T-cell (primary cell): ENCODE data around the gene FRG2C. TPM values are rescaled to one million over a fixed set of nuclear protein-coding genes. Genes with fewer than 3 reads are reported as not detected.
"Not testable (repeated sequence)": the region's sequence is repeated elsewhere in the genome, so short reads cannot be mapped to it uniquely, and the experiment has no call there.

ENCODE experiments used
- ATAC-seq, 4 experiments: fragments of 200-7000 bp in 3 of 4; fragments of 150-1000 bp in 1 of 4; cut with Tn5 transposase; replicated peaks in 1 of 4; 1 replicate in 3 of 4; 2 replicates in 1 of 4; pipeline ENCODE4 v1.10.0; 2021; ENCODE audit warnings: moderate library complexity in 3 of 4, mild to moderate bottlenecking in 2 of 4, moderate number of reproducible peaks in 1 of 4
- CTCF ChIA-PET, 2 donors: fragments of 300-600 bp; sonication (Branson Sonifier 250); formaldehyde crosslinking; loops; one replicate each; lab custom pipeline; 2022; ENCODE audit warnings: antibody characterized with exemption in 2 of 2; lab: Charles Lee
- POLR2A ChIA-PET, 2 donors: fragments of 300-600 bp; sonication (Branson Sonifier 250); formaldehyde crosslinking; loops; one replicate each; lab custom pipeline; 2022; ENCODE audit warnings: antibody characterized with exemption in 2 of 2; lab: Charles Lee
- DNase-seq, 35 experiments: peaks; one replicate each; pipeline versions ENCODE4 v3.0.0 to v3.0.0-alpha.2; 2013 to 2023
- H3K27ac ChIP-seq: one replicate; pipeline ENCODE4 v1.5.1; 2013; ENCODE audit warnings: low read length
- H3K27me3 ChIP-seq, 2 experiments: replicated peaks in 1 of 2; 1 replicate in 1 of 2; 2 replicates in 1 of 2; pipeline versions ENCODE4 v1.6.1 to v1.7.0; 2013; ENCODE audit warnings: low read length in 1 of 2, mixed read lengths in 1 of 2; ENCODE audit not compliant: control insufficient read depth in 2 of 2, insufficient read depth in 2 of 2; ENCODE audit errors: extremely low read depth in 1 of 2
- H3K36me3 ChIP-seq, 2 donors: 1 replicate in 1 of 2; 2 replicates in 1 of 2; pipeline versions ENCODE4 v1.6.1 to v1.7.0; 2013; ENCODE audit warnings: low read length in 1 of 2; ENCODE audit not compliant: control insufficient read depth in 2 of 2, insufficient read depth in 1 of 2; ENCODE audit errors: extremely low read depth in 1 of 2
- H3K4me1 ChIP-seq, 2 experiments: 1 replicate in 1 of 2; 2 replicates in 1 of 2; pipeline versions ENCODE4 v1.6.1 to v1.7.0; 2013; ENCODE audit warnings: low read length in 2 of 2, mixed read lengths in 1 of 2; ENCODE audit not compliant: insufficient read depth in 2 of 2, control insufficient read depth in 1 of 2; ENCODE audit errors: extremely low read depth in 1 of 2
- H3K4me3 ChIP-seq, 2 donors: 1 replicate in 1 of 2; 2 replicates in 1 of 2; pipeline versions ENCODE4 v1.5.1 to v1.7.0; 2013; ENCODE audit warnings: mild to moderate bottlenecking in 2 of 2, low read length in 1 of 2, moderate library complexity in 1 of 2; ENCODE audit not compliant: control insufficient read depth in 1 of 2; ENCODE audit errors: extremely low read depth in 1 of 2
- H3K9me3 ChIP-seq: 2 replicates; pipeline ENCODE4 v1.7.0; 2013
- H3K27ac Mint-ChIP-seq, 2 donors: one replicate each; pipeline ENCODE4 v1.8.0; 2020 to 2021; ENCODE audit warnings: mild to moderate bottlenecking in 2 of 2, mixed read lengths in 2 of 2
- H3K27me3 Mint-ChIP-seq, 2 donors: one replicate each; pipeline ENCODE4 v1.8.0; 2021 to 2022; ENCODE audit warnings: mixed read lengths in 2 of 2
- H3K36me3 Mint-ChIP-seq: one replicate; pipeline ENCODE4 v1.8.0; 2021; ENCODE audit warnings: mixed read lengths
- H3K4me1 Mint-ChIP-seq, 3 donors: one replicate each; pipeline ENCODE4 v1.8.0; 2020 to 2022; ENCODE audit warnings: mixed read lengths in 3 of 3, mild to moderate bottlenecking in 1 of 3
- H3K4me3 Mint-ChIP-seq, 3 donors: one replicate each; pipeline ENCODE4 v1.8.0; 2020 to 2022; ENCODE audit warnings: mild to moderate bottlenecking in 3 of 3, mixed read lengths in 3 of 3, moderate library complexity in 3 of 3
- H3K9me3 Mint-ChIP-seq, 3 donors: one replicate each; pipeline ENCODE4 v1.8.0; 2020 to 2022; ENCODE audit warnings: mixed read lengths in 3 of 3
- WGBS: methylation state at CpG from one replicate; pipeline ENCODE4 v1.1.5; 2013; ENCODE audit warnings: missing lambda C conversion rate; ENCODE audit not compliant: insufficient coverage; 5-methylcytosine and 5-hydroxymethylcytosine counted together
- total RNA-seq, 35 experiments: library from RNA in 6 of 35; stranded (reverse) in 6 of 35; fragments of 120-200 nt in 1 of 35; gene quantifications; one replicate each; pipeline versions ENCODE4 v1.2.1 to v1.2.4 and lab custom pipeline; 2013 to 2026

The FRG2C gene
- total RNA-seq, 5 donors from 2014 or later (not counting 1 experiment from before 2014, with no cell fraction given), result not detected

- H3K9me3 ChIP-seq, CTCF ChIA-PET, H3K4me1 Mint-ChIP-seq, POLR2A ChIA-PET, H3K27ac Mint-ChIP-seq, DNase-seq, H3K4me1 ChIP-seq, H3K27ac ChIP-seq, H3K4me3 ChIP-seq, H3K9me3 Mint-ChIP-seq, H3K36me3 ChIP-seq, H3K36me3 Mint-ChIP-seq, ATAC-seq, H3K4me3 Mint-ChIP-seq: not testable (repeated sequence)
- peaks cover 6 to 14% of the 10 kb centered on the region in 2 donors for H3K27me3 Mint-ChIP-seq
- WGBS, result 69% methylated on average over 42 of the region's 50 CpGs
- peaks cover 2 to 10% of the 10 kb centered on the region in 2 experiments for H3K27me3 ChIP-seq
Measured at GRCh38 chr3:75655101-75655904, 8.8 kb upstream of the FRG2C start.

DNA sequence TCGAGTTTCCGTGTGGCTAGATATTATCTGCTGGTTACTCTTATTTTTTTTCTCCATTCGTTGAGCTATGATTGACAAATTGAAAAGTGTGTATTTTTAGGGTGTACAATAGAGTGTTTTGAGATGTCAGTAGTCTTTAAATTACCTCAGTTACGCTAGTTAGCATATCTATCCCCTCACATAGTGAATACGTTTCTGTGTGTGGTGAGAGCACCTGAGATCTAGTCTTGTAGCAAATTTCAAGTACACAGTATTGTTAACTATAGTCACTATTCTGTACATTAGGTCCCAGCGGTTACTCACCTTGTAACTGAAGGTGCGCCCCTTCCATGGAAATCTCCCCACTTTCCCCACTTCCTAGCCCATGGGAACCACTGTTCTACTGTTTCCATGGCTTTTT lies 8.2 kb upstream of the FRG2C start:
- H3K36me3 Mint-ChIP-seq, CTCF ChIA-PET, H3K4me1 ChIP-seq, H3K4me1 Mint-ChIP-seq, H3K4me3 ChIP-seq, H3K4me3 Mint-ChIP-seq, DNase-seq, POLR2A ChIA-PET, H3K27ac Mint-ChIP-seq, ATAC-seq, H3K27ac ChIP-seq, H3K9me3 ChIP-seq, H3K36me3 ChIP-seq: not testable (repeated sequence)
- H3K27me3 Mint-ChIP-seq, result peaks cover 12 to 21% of the 10 kb centered on the region in 2 donors
- peaks cover 0 to 12% (median 7%) of the 10 kb centered on the region in 3 donors for H3K9me3 Mint-ChIP-seq
- WGBS, result 70% methylated on average over 2 of the region's 7 CpGs
- H3K27me3 ChIP-seq, result peaks cover 2 to 10% of the 10 kb centered on the region in 2 experiments

DNA sequence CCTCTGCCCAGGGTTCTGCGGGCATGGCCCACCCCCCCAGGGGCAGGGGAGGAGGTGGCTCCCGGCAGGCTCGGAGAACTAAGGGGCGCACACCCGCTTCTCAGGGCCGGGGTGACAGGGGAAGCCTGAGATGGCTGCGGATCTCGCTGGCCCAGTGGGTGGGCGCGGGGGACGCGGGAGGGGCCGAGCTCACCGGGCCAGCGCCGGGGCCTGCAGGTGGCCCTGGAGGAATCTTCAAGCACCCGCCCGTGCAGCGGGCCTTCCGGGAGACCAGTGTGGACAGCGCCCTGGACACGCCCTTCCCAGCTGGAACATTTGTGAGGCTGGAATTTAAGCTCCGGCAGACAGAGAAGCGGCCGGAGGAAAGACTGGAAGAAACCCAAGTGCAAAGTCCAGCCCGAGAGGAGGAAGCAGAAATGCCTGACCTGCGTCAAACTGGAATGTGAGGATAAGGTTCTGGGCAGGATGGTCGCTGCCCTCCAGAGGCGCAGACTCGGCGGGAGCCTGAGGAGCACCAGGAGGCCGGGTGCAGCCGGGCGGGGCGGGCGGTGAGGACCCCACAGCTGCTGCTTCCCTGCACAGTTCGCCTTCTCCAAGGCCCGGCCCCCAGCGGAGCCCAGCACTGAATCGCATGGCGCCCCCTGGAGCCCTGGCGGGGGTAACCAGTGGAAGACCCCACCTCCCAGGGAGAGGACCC lies 5.6 kb upstream of the FRG2C start:
- H3K27me3 ChIP-seq, result peaks cover 2 to 18% of the 10 kb centered on the region in 2 experiments
- H3K9me3 ChIP-seq, DNase-seq, CTCF ChIA-PET, H3K27ac ChIP-seq, H3K36me3 ChIP-seq, ATAC-seq, H3K27ac Mint-ChIP-seq, H3K4me3 ChIP-seq, H3K36me3 Mint-ChIP-seq, POLR2A ChIA-PET, H3K4me1 Mint-ChIP-seq, H3K4me1 ChIP-seq: not testable (repeated sequence)
- Mint-ChIP-seq H3K4me3 (peak overlapping the region in 2 of 3 donors; percentile 63 to 64), H3K9me3 (peaks cover 2 to 12% (median 7%) of the 10 kb centered on the region in 3 donors), H3K27me3 (peaks cover 14 to 28% of the 10 kb centered on the region in 2 donors)
- whole genome bisulfite sequencing, result 6% methylated on average over 37 of the region's 42 CpGs

DNA sequence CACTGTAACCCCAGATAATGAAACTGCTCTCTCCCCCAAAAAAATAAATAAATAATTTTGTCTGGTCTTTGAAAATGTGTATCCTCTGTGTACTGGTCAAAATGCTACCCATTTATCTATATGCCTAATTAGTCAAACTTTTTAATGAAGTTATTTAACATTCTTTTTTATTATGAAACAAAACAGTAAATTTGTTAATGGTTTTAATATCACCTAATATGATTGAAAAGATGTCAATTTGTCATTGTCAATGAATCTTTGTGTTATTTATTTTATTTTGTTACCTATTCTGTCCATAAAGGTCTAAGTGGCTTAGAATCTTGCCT lies 5.1 kb upstream of the FRG2C start:
- POLR2A ChIA-PET, H3K36me3 ChIP-seq, H3K4me1 ChIP-seq, H3K27ac ChIP-seq, H3K4me1 Mint-ChIP-seq, H3K4me3 ChIP-seq, DNase-seq, ATAC-seq, H3K36me3 Mint-ChIP-seq, H3K9me3 ChIP-seq, CTCF ChIA-PET, H3K27ac Mint-ChIP-seq: not testable (repeated sequence)
- H3K9me3 Mint-ChIP-seq, result peaks cover 2 to 12% (median 7%) of the 10 kb centered on the region in 3 donors
- H3K27me3 Mint-ChIP-seq, result peaks cover 15 to 29% of the 10 kb centered on the region in 2 donors
- peak overlapping the region in 1 of 3 donors; percentile 28 for H3K4me3 Mint-ChIP-seq
- H3K27me3 ChIP-seq, result peaks cover 2 to 18% of the 10 kb centered on the region in 2 experiments

- H3K4me1 ChIP-seq, H3K36me3 ChIP-seq, H3K4me3 Mint-ChIP-seq, H3K4me3 ChIP-seq, ATAC-seq, H3K9me3 ChIP-seq, POLR2A ChIA-PET, CTCF ChIA-PET, H3K27ac ChIP-seq, DNase-seq, H3K36me3 Mint-ChIP-seq, H3K27ac Mint-ChIP-seq: not testable (repeated sequence)
- peaks cover 5 to 45% of the 10 kb centered on the region in 2 experiments for H3K27me3 ChIP-seq
- Mint-ChIP-seq H3K4me1 (peaks cover 0 to 13% (median 8%) of the 10 kb centered on the region in 3 donors), H3K27me3 (peaks cover 25 to 44% of the 10 kb centered on the region in 2 donors), H3K9me3 (peaks cover 9 to 14% (median 13%) of the 10 kb centered on the region in 3 donors)
- 65% methylated on average over 9 of the region's 9 CpGs for WGBS
Measured at GRCh38 chr3:75665626-75666025, 1.5 kb downstream of the FRG2C start.

- H3K4me1 ChIP-seq, H3K36me3 ChIP-seq, CTCF ChIA-PET, H3K9me3 ChIP-seq, ATAC-seq, H3K36me3 Mint-ChIP-seq, POLR2A ChIA-PET, DNase-seq, H3K27ac ChIP-seq, H3K4me3 ChIP-seq, H3K27ac Mint-ChIP-seq: not testable (repeated sequence)
- peaks cover 5 to 57% of the 10 kb centered on the region in 2 experiments for H3K27me3 ChIP-seq
- WGBS, result 31% methylated on average over 39 of the region's 46 CpGs
- H3K9me3 Mint-ChIP-seq, result peaks cover 16 to 20% (median 18%) of the 10 kb centered on the region in 3 donors
- peaks cover 9 to 20% (median 17%) of the 10 kb centered on the region in 3 donors for H3K4me1 Mint-ChIP-seq
- H3K27me3 Mint-ChIP-seq, result peaks cover 33 to 55% of the 10 kb centered on the region in 2 donors
- peak overlapping the region; percentile 14 to 32 (median 29) for H3K4me3 Mint-ChIP-seq
Measured at GRCh38 chr3:75667757-75668701, 3.9 kb downstream of the FRG2C start.
